OCI-LY3 (cell line): ENCODE results near the gene KIAA0513.

ENCODE experiments used
- EZH2phosphoT487 ChIP-seq: fragments of 200-600 bp; shearing (Covaris generic); IDR thresholded peaks from 2 replicates; pipeline ENCODE4 v1.6.1; 2018; ENCODE audit warnings: antibody characterized with exemption, mixed run types, low read depth
- TF ChIP-seq, protein P1 (sequence below): fragments of 200-600, 300-600 bp; sonication (generic); IDR thresholded peaks from 2 replicates; pipeline ENCODE4 v1.5.1; 2014; ENCODE audit warnings: antibody characterized with exemption, low read length, low read depth

GRCh38 chr16:85137323-85138072 is 109.9 kb downstream of the KIAA0513 start:
- TF ChIP-seq, protein P1, sequence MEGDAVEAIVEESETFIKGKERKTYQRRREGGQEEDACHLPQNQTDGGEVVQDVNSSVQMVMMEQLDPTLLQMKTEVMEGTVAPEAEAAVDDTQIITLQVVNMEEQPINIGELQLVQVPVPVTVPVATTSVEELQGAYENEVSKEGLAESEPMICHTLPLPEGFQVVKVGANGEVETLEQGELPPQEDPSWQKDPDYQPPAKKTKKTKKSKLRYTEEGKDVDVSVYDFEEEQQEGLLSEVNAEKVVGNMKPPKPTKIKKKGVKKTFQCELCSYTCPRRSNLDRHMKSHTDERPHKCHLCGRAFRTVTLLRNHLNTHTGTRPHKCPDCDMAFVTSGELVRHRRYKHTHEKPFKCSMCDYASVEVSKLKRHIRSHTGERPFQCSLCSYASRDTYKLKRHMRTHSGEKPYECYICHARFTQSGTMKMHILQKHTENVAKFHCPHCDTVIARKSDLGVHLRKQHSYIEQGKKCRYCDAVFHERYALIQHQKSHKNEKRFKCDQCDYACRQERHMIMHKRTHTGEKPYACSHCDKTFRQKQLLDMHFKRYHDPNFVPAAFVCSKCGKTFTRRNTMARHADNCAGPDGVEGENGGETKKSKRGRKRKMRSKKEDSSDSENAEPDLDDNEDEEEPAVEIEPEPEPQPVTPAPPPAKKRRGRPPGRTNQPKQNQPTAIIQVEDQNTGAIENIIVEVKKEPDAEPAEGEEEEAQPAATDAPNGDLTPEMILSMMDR = no peak
- TF ChIP-seq EZH2phosphoT487 = no peak
